ENCODE results near the gene TENT5C. TPM values are rescaled to one million over a fixed set of nuclear protein-coding genes. Genes with fewer than 3 reads are reported as not detected.

The TENT5C gene
- total RNA-seq, 4 donors from 2014 or later: 0.27 to 2.8 (median 1.3) TPM

DNA sequence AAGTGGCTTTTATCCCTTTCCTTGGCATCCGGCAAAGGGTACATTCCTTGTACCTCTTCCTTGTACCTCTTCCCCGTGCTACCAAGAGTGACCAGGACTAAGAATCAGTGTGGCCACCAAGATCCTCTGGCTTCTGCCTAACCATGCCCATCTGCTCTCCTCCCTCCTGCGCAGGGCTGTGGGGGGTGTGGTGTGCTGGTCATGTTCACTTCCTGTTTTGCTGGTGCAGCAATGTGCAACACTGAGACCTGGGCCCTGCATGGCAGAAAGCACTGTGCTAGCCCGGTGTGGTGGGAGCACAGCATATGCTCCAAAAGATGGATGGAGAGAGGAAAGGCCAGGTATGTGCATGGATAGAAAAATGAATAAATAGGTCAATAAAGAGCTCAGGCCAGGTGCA, 33.3 kb upstream of the TENT5C start:
- no peak for DNase-seq
- 64 to 84% methylated on average over 2 to 3 of the region's 4 CpGs for WGBS, 2 donors
- no peaks in the 10 kb centered on the region for H3K27me3 ChIP-seq
- no peaks in the 10 kb centered on the region for H3K36me3 ChIP-seq
- TF ChIP-seq POLR2A (IDR thresholded peaks at IDR 0.05) (no peak), CTCF (IDR thresholded peaks at IDR 0.05) (no peak)
- peaks cover 0 to 15% (median 0%) of the 10 kb centered on the region in 3 donors for H3K4me1 ChIP-seq
- H3K4me3 ChIP-seq: no peak overlapping the region
- H3K9me3 ChIP-seq: no peaks in the 10 kb centered on the region
- H3K27ac ChIP-seq: no peak overlapping the region
- intact Hi-C loops (cut with DNase I): no loop called here

- WGBS, 2 donors: 62 to 83% methylated on average over 8 to 9 of the region's 10 CpGs
- DNase-seq: no peak
- Histone ChIP-seq H3K9me3 (no peaks in the 10 kb centered on the region), H3K27me3 (no peaks in the 10 kb centered on the region), H3K36me3 (no peaks in the 10 kb centered on the region), H3K4me1 (peaks cover 0 to 15% (median 0%) of the 10 kb centered on the region in 3 donors), H3K4me3 (no peak overlapping the region), H3K27ac (no peak overlapping the region)
- intact Hi-C loops (cut with DNase I): no loop called here
- TF ChIP-seq POLR2A (IDR thresholded peaks at IDR 0.05) (no peak), CTCF (IDR thresholded peaks at IDR 0.05) (no peak)
Measured at GRCh38 chr1:117573386-117574023, 32.3 kb upstream of the TENT5C start.

GRCh38 chr1:117574161-117574835, 31.6 kb upstream of the TENT5C start:
- no peaks in the 10 kb centered on the region for H3K36me3 ChIP-seq
- TF ChIP-seq POLR2A (IDR thresholded peaks at IDR 0.05) (no peak), CTCF (IDR thresholded peaks at IDR 0.05) (no peak)
- H3K27ac ChIP-seq: no peak overlapping the region
- H3K4me3 ChIP-seq: no peak overlapping the region
- H3K9me3 ChIP-seq: no peaks in the 10 kb centered on the region
- 76 to 79% methylated on average over 5 of the region's 5 CpGs for WGBS, 2 donors
- DNase-seq: no peak
- intact Hi-C loops (cut with DNase I): no loop called here
- no peaks in the 10 kb centered on the region for H3K27me3 ChIP-seq
- H3K4me1 ChIP-seq: peaks cover 0 to 15% (median 0%) of the 10 kb centered on the region in 3 donors

DNA sequence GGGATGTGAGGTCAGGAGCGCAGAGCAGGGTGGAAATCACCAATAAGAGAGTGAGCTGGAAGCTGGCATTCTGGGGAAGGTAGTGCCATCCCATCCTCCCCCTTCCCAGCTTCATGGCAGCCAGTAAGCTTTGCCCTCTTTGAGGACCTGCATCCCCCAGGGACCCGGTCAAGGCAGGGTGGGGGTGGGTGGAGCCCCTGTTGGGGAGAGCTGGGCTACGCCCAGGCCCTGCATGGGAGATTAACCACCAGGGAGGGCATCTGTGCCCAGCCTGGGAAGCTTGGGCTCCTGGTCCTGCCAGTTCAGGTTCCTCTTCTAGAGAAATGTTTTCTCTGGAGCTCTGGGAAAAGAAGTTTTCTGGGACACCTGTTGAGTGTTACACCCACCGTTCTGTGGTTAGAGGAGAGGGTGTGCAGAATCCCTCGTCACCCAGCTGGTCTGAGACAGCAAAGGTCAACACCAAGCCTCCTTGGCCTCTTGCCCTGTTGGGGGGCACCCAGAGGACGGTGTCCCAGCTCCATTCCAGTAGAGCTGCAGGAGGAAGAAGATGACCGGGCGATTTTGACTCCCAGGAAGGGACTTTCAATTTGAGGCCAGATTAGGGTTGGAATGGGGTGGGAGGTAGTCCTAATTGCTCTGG, 30.1 kb upstream of the TENT5C start:
- intact Hi-C loops (cut with DNase I): no loop called here
- no peak for DNase-seq
- Histone ChIP-seq H3K9me3 (no peaks in the 10 kb centered on the region), H3K4me3 (no peak overlapping the region), H3K27ac (no peak overlapping the region), H3K27me3 (no peaks in the 10 kb centered on the region), H3K36me3 (no peaks in the 10 kb centered on the region), H3K4me1 (peaks cover 0 to 11% (median 0%) of the 10 kb centered on the region in 3 donors)
- WGBS, 2 donors: 82 to 100% methylated on average over 1 to 5 of the region's 8 CpGs
- TF ChIP-seq POLR2A (IDR thresholded peaks at IDR 0.05): no peak
- TF ChIP-seq CTCF (IDR thresholded peaks at IDR 0.05): no peak

DNA sequence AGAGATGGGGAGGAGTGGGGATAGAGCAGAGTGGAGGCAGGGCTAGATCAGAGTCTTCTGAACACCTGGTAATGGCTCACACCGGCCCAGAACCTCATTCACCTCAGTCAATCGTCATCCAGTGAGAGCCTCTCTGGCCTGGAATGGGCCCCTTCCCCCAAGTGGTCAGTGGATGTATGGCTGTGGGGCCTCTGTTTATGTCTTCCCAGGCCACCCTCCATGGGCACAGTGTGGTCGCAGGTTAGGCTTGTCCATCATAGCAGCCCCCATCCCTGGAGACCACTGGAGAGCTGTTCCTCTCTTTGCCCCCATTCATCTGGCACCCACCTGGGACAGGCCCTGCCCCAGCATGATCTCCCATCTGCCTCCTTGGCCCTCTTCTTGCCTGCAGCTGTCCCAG, 29.6 kb upstream of the TENT5C start:
- 83 to 93% methylated on average over 1 to 3 of the region's 3 CpGs for WGBS, 2 donors
- intact Hi-C loops (cut with DNase I): no loop called here
- Histone ChIP-seq H3K4me3 (no peak overlapping the region), H3K36me3 (no peaks in the 10 kb centered on the region), H3K9me3 (no peaks in the 10 kb centered on the region), H3K27ac (no peak overlapping the region), H3K27me3 (no peaks in the 10 kb centered on the region), H3K4me1 (peaks cover 0 to 6% (median 0%) of the 10 kb centered on the region in 3 donors)
- TF ChIP-seq POLR2A (IDR thresholded peaks at IDR 0.05) (no peak), CTCF (IDR thresholded peaks at IDR 0.05) (no peak)
- DNase-seq: no peak
